GM18909 (cell line): ENCODE measurements around the gene MAPK1IP1L.

Experiments used
- ATAC-seq: cut with Tn5 transposase; IDR thresholded peaks from one replicate; pipeline ENCODE4 v1.9.1; 2021; ENCODE audit warnings: mild to moderate bottlenecking; ENCODE audit not compliant: unreplicated experiment, poor library complexity

The MAPK1IP1L gene

GRCh38 chr14:55118761-55119160 lies 67.3 kb downstream of the MAPK1IP1L start:
- ATAC-seq, result no peak
